Retinal pigment epithelial cell (primary cell): Measurements from ENCODE around the gene ZNF227.

ENCODE experiments used
- DNase-seq: peaks from one replicate; pipeline ENCODE4 v3.0.0-alpha.2; 2010; ENCODE audit warnings: low read depth
- H3K4me3 ChIP-seq: 2 replicates; pipeline ENCODE4 v1.5.1; 2011; ENCODE audit warnings: mild to moderate bottlenecking, low read length, control low read depth, moderate library complexity
- TF ChIP-seq, protein P1 (sequence below): conservative IDR thresholded peaks from 2 replicates; pipeline ENCODE4 v1.5.1; 2011; ENCODE audit warnings: low read depth, low read length, control low read depth, inconsistent platforms

Gene ZNF227

DNA sequence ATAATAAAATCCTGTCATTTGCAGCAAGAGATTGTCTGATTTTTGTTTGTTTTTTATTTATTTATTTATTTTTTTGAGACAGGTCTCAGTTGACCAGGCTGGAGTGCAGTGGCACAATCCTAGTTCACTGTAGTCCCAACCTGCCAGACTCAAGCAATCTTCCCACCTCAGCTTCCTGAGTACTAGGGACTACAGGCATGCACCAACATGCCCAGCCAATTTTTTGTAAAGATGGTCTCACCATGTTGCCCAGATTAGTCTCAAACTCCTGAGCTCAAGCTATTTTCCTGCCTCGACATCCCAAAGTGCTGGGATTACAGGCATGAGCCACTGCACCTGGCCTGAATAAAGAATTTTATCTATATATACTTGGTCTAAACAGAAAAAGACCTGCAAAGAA is 65.0 kb downstream of the ZNF227 start:
- DNase-seq = no peak
- H3K4me3 ChIP-seq = no peak overlapping the region
- TF ChIP-seq, protein P1, sequence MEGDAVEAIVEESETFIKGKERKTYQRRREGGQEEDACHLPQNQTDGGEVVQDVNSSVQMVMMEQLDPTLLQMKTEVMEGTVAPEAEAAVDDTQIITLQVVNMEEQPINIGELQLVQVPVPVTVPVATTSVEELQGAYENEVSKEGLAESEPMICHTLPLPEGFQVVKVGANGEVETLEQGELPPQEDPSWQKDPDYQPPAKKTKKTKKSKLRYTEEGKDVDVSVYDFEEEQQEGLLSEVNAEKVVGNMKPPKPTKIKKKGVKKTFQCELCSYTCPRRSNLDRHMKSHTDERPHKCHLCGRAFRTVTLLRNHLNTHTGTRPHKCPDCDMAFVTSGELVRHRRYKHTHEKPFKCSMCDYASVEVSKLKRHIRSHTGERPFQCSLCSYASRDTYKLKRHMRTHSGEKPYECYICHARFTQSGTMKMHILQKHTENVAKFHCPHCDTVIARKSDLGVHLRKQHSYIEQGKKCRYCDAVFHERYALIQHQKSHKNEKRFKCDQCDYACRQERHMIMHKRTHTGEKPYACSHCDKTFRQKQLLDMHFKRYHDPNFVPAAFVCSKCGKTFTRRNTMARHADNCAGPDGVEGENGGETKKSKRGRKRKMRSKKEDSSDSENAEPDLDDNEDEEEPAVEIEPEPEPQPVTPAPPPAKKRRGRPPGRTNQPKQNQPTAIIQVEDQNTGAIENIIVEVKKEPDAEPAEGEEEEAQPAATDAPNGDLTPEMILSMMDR = no peak

DNA sequence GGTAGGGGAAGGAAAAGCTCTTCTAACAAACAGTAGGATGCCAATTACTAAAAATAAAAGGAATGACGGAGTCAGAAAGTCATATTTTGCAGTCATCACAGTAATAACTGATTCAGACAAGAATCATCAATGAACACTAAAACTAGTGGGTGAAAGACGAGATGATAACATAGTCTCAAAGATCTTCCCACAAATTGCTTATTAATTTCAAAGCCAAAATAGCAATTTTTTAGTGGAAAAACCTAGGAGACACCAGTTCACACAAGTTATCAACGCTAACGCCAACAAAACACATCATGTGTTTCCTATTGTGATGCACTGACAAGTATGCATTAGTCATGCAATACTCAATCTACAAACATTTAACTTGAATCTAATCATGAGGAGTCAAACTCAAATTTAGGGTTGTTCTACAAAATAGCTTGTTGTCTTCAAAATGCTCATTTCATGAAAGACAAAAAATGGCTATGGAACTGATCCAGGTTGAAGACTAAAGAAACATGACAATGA is 65.9 kb downstream of the ZNF227 start:
- TF ChIP-seq, protein P1 = no peak
- no peak for DNase-seq
- no peak overlapping the region for H3K4me3 ChIP-seq

DNA sequence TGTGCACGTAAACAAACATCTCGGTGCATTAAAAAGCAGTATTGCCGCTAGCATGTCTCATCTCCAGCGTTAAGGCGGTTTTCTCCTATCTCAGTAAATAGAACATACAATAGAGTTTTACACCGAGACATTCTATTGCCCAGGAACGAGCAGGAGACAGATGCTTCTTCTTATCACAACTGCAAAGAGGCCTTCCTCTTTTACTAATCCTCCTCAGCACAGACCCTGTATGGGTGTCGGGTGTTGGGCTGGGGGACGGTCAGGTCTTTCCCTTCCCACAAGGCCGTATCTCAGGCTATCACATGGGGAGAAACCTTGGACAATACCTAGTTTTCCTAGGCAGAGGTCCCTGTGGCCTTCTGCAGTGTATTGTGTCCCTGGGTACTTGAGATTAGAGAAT is 68.6 kb downstream of the ZNF227 start:
- DNase-seq = no peak
- no peak overlapping the region for H3K4me3 ChIP-seq
- TF ChIP-seq, protein P1 = no peak

DNA sequence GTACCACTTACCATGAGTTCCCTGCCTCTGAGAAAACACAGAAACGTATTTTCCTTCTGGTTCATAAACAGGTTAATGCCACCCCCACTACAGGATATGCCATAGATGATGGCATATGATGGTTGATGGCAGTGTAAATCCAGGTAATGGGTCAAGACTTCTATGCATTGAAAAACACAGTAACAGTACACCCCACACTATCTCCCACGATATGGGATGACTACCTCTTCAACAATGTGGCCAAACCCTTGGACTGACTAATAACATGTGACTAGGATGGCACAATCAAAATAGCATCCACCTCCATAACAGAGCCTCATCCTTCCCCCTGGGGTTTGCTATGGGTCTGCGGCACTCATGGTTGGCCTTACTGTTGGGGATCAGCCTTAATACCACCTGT is 70.5 kb downstream of the ZNF227 start:
- H3K4me3 ChIP-seq = no peak overlapping the region
- DNase-seq = no peak
- TF ChIP-seq, protein P1 = no peak

DNA sequence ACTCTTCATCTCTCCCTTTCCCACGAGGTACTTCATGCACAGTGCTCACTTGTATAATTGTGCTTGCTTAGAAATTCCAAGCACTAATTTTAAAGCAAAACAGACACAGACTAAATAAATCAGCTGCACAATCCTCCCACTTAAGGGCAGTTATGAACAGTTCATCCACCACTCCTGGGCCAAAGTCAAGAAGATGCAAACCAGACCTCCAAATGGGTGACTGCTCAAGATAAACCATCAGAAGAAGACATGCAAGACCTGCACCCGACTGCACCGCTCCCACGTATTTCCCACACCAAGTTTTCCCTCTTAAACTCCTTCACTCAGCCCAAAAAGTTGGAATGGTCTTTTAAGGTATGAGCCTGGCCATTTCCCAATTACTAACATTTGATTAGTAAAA is 72.6 kb downstream of the ZNF227 start:
- TF ChIP-seq, protein P1 = no peak
- no peak overlapping the region for H3K4me3 ChIP-seq
- no peak for DNase-seq
